Measurements from ENCODE around the gene APOBEC2.

APOBEC2 gene

DNA sequence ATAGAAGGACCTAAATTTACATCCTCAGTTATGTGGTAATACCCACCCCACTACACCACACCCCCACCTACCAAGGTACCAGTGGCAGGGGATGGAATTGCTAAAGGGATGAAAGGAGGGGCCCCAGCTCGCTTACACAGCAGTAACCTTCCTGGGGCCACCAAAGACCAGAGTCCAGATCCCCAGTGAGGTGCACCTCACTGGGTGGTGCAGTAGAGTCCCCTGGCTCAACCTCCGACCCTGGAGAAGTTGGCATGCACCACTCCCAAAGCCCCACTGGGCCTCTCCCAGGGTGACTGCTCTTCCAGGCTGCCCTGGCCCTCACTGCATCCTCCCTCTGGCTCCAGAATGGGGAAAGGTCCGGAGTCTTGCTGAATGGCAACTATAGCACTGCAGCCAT is 14.8 kb upstream of the APOBEC2 start:
- Histone ChIP-seq H3K36me3 (no peaks in the 10 kb centered on the region), H3K4me1 (ENCODE audit: control insufficient read depth in 1 of 2, insufficient read depth in 1 of 2, low read depth in 1 of 2, low read length in 1 of 2) (no peaks in the 10 kb centered on the region), H3K27me3 (no peaks in the 10 kb centered on the region), H3K27ac (no peak overlapping the region), H3K4me3 (ENCODE audit: low read depth in 1 of 2, low read length in 1 of 2) (no peak overlapping the region), H3K9me3 (no peaks in the 10 kb centered on the region)
- TF ChIP-seq, protein P1, sequence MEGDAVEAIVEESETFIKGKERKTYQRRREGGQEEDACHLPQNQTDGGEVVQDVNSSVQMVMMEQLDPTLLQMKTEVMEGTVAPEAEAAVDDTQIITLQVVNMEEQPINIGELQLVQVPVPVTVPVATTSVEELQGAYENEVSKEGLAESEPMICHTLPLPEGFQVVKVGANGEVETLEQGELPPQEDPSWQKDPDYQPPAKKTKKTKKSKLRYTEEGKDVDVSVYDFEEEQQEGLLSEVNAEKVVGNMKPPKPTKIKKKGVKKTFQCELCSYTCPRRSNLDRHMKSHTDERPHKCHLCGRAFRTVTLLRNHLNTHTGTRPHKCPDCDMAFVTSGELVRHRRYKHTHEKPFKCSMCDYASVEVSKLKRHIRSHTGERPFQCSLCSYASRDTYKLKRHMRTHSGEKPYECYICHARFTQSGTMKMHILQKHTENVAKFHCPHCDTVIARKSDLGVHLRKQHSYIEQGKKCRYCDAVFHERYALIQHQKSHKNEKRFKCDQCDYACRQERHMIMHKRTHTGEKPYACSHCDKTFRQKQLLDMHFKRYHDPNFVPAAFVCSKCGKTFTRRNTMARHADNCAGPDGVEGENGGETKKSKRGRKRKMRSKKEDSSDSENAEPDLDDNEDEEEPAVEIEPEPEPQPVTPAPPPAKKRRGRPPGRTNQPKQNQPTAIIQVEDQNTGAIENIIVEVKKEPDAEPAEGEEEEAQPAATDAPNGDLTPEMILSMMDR (IDR thresholded peaks at IDR 0.05), result no peak

DNA sequence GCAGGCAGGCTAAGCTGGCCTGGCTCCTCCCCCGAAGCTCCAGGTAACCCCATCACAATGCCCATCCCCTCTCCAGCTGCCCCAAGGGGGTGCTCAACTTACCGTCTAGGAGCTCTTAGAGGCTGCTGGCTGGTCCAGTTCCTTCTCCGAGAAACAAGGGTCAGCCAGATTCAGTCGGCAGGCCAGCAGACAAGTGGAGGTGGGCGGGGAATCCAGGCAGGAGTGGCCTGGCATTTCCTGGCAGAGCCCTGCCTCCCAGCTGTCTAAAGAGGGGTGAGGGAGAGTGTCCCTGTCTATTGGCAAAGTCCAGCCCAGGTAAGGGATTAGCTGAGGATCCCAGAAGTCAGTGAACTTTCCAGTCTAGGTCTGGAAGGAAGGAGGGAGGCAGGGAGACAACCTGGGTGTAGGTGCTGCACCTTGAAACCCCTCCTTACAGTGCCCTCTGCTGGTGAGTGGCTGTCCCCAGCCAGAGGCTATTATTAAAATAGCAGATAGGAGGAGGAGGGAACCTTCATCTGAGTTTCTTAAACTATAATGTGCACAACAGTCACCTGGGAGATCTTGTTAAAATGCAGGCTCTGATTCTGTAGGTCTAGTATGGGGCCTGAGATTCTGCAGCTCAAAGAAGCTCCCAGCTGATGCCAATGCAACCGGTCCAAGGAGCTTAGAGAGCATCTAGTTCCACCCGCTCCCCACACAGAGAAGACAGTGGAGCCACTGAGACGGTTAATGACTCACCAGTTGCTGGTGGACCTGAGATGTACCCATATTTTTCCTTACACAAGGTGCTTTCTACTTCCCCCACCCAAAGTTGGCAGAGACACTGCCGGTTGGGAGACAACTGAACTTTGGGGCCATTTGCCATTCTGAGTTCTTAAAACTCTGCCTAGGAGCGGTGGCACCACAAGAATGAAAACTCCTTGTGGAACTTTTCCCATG is 13.7 kb upstream of the APOBEC2 start, which contains the start of gene UNC5CL:
Gene UNC5CL, minus strand, starts transcription at position 162 of the 939 bp plus-strand sequence. CDS start 4,147 bp downstream, outside the sequence.
- TF ChIP-seq, protein P1 (IDR thresholded peaks at IDR 0.05), result peak; percentile 42
- H3K9me3 ChIP-seq, result no peaks in the 10 kb centered on the region
- H3K4me1 ChIP-seq (ENCODE audit: control insufficient read depth in 1 of 2, insufficient read depth in 1 of 2, low read depth in 1 of 2, low read length in 1 of 2), result no peaks in the 10 kb centered on the region
- no peak within 1 kb of the TSS for H3K27ac ChIP-seq
- H3K36me3 ChIP-seq, result no peaks in the 10 kb centered on the region
- no peak within 1 kb of the TSS for H3K4me3 ChIP-seq (ENCODE audit: low read depth in 1 of 2, low read length in 1 of 2)
- no peaks in the 10 kb centered on the region for H3K27me3 ChIP-seq

DNA sequence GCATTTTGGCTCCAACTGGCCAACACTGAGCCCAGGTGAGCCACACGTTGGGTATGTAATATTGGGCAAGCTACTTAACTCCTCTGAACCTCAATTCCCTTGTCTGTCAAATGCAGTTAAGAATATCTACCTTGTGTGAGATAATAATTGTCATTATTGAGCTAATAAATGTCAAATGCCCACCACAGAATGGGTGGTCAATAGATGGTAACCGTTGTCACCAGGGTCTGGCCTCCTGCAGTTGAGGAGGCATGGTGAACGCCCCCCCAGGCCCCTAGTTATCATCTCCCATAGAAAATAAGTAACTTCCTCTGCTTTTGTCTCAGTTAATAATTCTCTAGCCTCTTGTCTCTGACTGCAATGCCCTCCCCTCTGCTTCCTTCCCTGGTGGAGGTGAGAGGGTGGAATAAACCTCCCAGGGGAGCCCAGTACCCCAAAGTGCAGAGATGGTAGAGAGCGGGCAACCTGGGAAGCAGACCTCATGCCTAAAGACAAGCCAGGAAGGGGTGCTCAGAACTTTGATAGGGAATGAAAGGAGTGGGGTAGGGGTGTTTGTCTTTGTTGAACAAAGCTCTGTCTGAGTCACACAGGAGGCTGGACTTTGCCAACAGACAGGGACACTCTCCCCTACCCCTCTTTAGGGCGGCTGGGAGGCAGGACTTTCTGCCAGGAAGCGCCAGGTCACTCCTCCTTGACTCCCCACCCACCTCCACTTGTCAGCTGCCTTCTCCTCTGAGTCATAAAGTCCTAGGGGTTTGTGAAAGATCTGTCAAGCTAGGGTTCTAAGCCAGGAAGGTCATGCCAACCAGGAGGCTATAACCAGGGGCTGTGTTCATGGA is 12.7 kb upstream of the APOBEC2 start:
- Histone ChIP-seq H3K36me3 (no peaks in the 10 kb centered on the region), H3K4me3 (ENCODE audit: low read depth in 1 of 2, low read length in 1 of 2) (no peak overlapping the region), H3K27ac (no peak overlapping the region), H3K4me1 (ENCODE audit: control insufficient read depth in 1 of 2, insufficient read depth in 1 of 2, low read depth in 1 of 2, low read length in 1 of 2) (no peaks in the 10 kb centered on the region), H3K9me3 (no peaks in the 10 kb centered on the region), H3K27me3 (no peaks in the 10 kb centered on the region)
- TF ChIP-seq, protein P1 (IDR thresholded peaks at IDR 0.05), result no peak

DNA sequence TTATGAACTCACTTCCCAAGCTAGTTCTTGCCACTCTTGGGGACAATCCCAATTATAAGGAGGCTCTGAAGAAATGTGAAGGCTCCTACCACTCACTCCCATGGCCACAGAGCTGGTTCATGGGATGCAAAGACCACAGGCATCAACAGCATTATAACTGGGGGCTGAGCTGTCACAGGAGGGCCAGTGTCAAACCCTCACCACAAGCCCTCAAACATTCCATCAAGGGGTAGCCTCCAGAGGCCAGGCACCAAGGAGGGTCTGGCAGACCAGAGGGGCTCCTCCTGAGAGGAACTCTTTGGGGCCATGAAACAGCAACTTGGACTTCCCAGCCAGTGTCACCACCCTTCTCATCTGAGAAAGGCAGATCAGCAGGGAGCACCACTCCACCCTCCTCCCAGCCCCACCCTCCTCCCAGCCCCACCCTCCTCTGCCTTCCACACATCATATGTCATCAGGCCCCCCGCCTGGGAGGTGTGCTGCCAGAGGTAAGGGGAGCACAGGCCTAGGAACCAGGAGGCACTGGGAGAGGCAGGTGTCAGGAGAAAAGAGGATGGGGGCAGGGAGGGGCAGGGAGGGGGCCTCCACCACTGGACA is 12.0 kb upstream of the APOBEC2 start:
- H3K9me3 ChIP-seq, result no peaks in the 10 kb centered on the region
- no peaks in the 10 kb centered on the region for H3K36me3 ChIP-seq
- no peak overlapping the region for H3K27ac ChIP-seq
- H3K4me3 ChIP-seq (ENCODE audit: low read depth in 1 of 2, low read length in 1 of 2), result no peak overlapping the region
- H3K4me1 ChIP-seq (ENCODE audit: control insufficient read depth in 1 of 2, insufficient read depth in 1 of 2, low read depth in 1 of 2, low read length in 1 of 2), result no peaks in the 10 kb centered on the region
- TF ChIP-seq, protein P1 (IDR thresholded peaks at IDR 0.05), result no peak
- H3K27me3 ChIP-seq, result no peaks in the 10 kb centered on the region

GRCh38 chr6:41042226-41043055 is 10.6 kb upstream of the APOBEC2 start, which contains the start of gene TSPO2:
Gene TSPO2 (plus strand): TSS chr6:41042467. CDS start chr6:41042986, 519 bp downstream.
- H3K36me3 ChIP-seq, result no peaks in the 10 kb centered on the region
- H3K4me1 ChIP-seq (ENCODE audit: control insufficient read depth in 1 of 2, insufficient read depth in 1 of 2, low read depth in 1 of 2, low read length in 1 of 2), result no peaks in the 10 kb centered on the region
- H3K4me3 ChIP-seq (ENCODE audit: low read depth in 1 of 2, low read length in 1 of 2), result no peak within 1 kb of the TSS
- H3K27me3 ChIP-seq, result no peaks in the 10 kb centered on the region
- TF ChIP-seq, protein P1 (IDR thresholded peaks at IDR 0.05), result no peak
- H3K27ac ChIP-seq, result no peak within 1 kb of the TSS
- H3K9me3 ChIP-seq, result no peaks in the 10 kb centered on the region
